NCI-H128 (cell line): ENCODE results near the gene SCAF4.

ENCODE experiments used
- DNase-seq: peaks from one replicate; lab custom pipeline; 2025; ENCODE audit not compliant: unreplicated experiment; lab: John Stamatoyannopoulos, UW

SCAF4 gene

DNA sequence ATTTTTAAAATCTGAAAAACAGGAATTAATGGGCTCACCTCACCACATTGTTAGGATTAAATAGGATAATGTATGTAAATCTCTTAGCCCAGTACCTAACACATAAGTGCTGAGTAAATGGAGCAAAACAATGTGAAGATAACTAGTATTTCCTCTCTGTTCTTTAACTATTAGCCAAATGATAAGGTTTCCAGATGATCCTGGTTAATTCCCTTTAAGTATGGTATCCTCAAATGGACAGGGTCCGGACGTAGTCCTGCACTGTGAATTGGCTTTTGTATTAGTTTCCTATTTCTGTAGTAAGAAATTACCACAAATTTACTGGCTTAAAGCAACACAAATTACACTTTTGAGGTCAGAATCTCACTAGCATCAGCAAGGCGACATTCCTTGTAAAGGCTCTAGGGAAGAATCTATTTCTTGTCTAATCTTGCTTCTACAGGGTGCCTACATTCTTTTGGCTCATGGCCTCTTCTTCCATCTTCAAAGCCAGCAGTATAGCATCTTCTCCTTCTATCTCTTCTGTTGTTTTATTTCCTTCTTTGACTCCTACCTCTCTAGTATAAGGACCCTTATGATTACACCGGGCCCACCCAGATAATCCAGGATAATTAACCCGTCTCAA, 17.1 kb downstream of the SCAF4 start:
- no peak for DNase-seq

DNA sequence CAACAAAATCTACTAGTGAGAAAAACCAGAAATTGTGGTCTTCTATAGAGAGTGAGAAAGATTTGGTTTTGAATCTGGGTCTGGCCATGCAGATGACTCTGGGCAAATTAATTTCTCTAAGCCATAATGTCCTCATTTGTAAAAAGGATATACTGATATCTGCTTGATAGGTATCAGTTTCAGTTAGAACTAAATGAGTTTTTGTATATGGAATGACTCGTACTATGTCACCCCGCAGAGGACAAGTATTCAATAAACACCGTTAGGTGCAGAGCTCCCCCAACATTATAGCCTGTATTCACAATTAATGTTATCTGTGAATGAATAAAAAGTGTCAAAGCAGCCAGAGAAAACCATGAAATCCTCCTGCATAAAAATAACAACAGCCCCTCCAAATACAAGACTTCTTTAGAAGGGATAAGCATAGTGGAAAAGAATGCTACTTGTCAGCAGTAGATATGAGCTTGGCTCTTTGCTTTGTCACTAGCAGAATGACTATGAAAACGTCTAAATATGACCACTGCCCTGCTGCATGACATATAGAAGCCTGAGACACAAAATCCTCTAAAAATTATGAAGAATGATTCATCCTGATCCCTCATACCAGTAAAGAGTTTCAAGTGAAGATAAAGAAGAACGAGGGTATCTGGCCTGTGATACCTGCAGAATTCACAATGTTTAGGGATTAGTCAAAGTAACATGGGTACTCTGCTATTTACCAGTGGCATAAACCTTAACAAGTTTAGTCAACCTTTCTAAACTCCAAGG, 17.8 kb downstream of the SCAF4 start:
- DNase-seq = no peak

DNA sequence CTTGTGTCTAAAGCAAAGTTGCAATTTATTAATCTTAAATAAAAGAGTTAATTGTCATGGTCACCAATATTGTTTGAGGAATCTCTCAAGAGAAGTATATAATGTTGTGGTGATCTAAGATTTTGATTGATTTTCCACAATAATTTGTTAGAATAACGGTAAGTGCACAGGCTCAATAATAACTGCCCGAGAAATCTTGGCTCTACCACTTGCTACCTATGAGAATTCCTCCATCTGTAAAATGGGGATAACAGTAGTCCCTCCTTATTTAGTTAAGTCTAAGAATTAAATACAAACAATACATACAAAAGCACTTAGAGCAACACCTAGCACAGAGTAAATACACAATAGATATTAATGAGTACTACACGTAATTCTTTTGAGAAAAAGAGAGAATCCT, 18.8 kb downstream of the SCAF4 start:
- no peak for DNase-seq

DNA sequence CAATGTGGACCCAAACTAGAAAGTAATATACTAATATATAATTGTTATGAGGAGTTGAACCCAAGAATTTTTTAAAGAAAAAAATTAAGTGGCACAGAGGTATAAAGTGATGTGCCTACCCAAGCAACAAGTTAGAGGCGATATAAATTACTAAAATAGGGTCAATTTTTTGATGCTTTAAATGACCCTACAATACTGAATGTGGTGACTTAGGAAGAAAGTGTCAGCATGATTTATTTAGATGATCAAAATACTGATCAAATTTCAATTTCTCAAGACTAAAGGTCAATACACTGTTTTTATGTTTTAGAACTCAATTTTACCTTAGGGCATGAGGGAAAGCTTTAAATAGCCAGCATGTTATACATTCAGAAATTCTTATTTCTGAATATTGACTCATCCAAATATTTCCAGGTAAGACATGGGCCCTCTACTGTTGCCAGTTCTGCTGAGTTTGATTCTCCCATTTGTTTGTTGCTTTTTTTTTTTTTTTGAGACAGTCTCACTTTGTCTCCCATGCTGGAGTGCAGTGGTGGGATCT, 20.1 kb downstream of the SCAF4 start:
- DNase-seq = no peak

DNA sequence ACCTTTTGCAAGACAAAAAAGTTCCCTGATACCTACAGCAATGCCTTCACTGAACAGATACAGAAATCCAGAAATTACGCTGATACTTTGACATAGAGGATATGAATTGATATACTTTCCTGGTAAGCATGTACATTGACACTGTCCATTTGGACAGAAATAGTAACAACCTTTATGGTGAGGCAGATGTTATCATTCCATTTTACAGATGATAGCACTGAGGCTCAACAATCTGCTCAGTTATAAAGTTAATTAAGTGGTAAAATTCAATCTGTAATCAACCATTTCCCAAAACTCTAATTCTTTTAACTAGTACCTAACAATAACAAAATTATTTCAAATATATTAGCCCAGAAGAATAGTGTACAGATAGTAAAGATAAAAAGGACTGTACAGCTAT, 20.6 kb downstream of the SCAF4 start:
- DNase-seq = no peak

DNA sequence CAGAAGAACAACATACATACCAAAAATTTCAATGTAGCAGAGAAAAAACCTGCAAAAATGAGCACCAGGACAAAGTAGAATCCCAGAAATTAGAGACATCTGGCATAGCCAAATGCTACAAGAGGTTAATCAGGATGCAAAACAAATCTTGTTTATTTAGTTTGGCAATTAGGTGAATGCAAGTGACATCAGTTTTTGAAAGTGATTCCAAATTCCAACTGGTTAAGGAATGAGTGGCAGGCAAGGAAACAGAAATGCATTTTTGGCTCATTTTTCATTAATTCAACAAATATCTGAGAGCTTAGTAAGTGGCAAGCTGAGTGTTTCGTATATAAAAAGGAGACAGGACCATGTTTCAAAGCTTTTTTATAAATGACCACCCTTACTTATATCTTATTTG, 21.3 kb downstream of the SCAF4 start:
- DNase-seq = no peak

DNA sequence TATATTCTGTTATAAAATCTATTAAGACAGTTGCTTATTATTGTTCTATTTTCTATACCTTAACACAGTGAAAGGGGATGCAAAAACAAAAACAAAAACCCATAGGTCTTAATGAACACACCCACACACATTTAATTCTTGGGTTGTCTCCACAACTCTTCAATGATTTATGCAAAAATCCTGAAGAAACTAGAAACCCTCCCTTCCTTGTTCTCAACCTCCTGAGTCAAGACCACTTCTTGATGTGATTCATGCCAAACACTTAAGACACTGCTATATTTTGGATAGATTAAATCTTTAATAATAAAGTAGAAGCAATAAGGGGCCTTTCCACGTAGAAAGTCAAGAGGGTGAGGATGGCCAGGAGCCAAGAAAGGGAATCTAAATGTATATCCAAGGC, 23.4 kb downstream of the SCAF4 start:
- no peak for DNase-seq

DNA sequence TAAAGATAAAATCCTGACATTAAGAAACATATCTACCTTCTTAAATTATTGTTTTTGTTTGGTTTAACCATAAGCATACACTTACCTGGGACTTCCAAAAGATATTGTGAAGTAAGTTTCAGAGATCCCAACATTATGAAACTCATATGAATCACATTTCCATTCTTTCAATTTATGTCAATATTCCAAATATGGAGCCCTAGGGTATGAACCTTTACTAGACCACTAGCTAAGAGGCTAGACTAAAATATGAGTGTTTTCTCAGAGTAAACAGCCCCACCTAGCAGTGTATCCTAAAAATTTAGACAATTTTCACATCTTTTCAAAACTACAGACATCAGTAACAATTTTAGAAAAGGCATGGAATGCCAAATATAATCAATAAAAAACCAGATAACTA, 24.4 kb downstream of the SCAF4 start:
- DNase-seq = no peak

DNA sequence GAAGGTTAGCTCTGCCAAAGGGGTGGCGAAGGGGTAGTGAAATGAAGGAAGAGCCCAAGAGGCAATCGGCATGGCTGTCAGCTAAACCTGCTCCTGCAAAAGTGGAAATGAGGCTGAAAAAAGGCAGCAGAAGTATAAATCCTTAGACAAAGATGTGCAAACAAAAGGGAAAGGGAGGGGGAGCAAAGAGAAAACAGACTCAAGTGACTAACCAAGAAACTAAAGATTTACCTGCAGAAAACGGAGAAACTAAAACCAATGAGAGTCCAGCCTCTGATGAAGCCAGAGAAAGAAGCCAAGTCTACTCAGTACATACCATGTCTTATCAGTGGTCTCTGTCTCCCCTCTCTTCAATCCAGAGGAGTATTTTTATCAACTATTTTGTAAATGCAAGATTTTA, 25.4 kb downstream of the SCAF4 start:
- DNase-seq = no peak

DNA sequence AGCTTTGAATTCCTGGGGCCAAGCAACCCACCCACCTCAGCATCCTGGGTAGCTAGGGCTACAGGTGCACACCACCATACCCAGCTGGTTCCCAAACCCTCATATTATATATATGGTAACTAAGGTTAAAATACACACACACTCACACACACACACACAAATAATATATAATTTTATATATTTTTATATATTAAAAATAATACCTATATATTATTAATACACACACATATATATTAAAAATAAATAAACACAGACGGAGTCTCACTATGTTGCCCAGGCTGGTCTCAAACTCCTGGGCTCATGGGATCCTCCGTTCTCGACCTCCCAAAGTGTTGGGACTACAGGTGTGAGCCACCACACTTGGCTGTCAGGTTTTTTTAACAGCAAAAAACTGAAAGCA, 31.9 kb downstream of the SCAF4 start:
- no peak for DNase-seq

DNA sequence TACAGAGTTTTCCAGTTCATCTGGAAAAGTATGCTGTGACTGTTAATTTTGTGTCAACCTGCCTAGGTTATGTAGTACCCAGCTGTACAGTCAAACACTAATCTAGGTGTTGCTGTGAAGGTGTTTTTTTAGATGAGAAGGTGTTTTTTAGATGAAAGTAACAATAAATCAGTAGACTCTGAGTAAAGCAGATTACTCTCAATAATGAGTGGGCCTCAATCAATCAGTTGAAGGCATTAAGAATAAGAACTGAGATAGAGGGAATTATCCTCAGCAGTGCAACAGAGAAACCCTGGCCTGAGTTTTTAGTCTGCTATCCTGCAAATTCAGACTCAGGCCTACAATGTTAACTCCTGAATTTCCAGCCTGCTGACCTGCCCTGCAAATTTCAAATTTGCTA, 33.5 kb downstream of the SCAF4 start:
- no peak for DNase-seq

DNA sequence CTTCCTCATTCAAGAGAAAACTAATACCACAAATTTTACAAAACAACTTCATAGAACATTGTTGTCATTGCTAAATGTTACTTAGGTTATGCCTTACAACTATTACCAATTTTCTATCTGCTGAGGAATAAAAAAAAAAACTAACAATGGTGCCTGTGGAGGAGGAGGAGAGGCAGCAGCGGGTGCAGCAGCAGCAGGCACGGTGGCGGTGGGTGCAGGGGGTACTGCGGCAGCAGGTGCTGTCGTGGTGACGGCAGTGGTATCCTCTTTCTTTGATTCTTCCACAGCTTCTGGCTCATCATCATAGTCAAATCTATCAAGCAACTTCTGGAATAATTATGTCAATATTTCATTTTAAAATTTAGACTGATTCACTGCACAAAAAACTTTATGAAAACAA, 35.5 kb downstream of the SCAF4 start:
- DNase-seq = no peak

DNA sequence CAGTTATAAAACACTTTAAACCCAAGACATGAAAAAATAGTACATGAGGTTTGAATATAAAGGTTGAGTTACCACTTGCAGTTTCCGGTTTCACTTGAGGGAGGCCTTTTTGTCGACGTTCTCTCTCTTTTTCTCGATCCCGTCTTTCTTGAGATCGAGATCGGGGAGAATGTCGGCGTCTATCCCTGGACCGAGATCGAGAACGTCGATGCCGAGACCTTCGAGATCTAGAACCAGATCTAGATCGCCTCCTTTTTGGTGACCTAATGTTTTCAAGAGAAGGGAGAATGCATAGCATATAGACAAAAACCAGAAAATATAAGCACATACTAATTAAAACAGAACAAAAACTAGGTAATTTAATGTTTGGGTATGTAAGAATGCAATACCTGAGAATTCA, 38.7 kb downstream of the SCAF4 start:
- no peak for DNase-seq

DNA sequence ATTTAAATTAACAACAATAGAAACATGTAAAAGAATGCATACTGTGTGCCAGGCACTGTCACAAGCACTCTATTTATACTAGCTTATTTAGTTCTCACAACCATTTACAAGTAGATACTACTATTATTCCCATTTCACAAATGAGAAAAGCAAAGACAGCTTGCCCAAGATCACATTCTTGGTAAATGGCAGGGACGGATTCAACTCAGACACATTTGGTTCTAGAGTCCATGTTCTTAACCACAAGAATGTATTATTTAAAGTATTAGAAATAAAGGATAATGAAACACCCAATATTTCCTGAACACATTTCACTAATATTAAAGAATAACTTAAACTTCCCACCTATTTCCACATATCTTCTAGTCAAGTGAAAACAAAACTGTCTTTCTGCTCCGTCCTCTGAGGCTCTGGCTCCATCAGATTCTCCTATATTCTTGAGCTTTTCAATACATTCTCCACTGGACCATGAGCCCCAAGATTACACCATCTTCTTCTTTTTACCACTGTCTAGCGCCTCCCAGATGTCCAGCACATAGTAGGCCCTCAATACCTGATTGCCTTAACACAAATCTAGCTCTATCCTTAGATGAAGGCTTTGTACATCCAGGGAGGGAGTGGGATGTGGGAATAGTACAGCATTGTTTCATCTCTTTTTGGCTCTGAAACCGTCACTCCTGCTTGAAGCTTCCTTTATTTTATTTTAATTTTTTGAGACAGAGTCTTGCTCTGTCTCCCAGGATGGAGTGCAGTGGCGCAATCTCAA, 43.1 kb downstream of the SCAF4 start:
- no peak for DNase-seq

DNA sequence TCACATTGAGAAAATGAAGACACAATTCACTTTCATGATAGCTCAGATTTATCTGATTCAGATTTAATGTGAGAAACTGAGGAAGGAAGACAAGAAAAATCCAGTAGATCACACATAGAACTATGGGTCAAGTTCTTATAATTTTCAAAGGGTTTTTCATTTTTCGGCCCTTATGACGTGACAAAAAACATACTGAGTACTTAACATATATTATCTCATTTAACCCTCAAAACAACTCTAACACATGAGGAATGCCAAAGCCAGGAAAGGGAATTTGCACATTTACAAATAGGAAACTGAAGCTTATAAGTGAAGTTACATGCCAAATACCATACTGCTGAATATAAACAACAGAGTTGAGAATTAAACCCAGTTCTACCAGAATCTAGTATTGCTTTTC, 44.8 kb downstream of the SCAF4 start:
- no peak for DNase-seq

DNA sequence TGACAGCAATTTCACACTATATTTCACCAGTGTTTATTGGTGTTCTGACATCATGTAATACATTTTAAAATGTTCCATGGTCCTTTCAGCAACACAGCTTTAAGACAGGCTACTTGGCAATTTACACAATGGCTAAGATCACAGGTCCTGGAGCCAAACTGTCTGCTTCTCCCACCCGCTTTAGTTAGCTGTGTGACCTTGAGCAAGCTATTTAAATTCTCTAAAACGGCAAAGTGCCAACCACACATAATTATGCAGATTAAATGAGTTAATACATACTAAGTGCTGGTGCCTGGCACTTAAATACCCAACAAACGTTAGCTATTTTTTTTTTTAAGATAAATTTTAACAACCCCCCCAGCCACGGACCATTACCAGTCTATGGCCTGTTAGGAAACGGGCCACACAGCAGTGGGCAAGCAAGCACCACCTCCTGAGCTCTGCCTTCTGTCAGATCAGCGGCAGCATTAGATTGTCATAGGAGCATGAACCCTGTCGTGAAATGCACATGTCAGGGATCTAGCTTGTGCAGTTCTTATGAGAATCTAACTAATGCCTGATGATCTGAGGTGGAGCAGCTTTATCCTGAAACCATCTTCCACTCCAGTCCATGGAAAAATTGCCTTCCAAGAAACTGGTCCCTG, 45.5 kb downstream of the SCAF4 start:
- DNase-seq = no peak

DNA sequence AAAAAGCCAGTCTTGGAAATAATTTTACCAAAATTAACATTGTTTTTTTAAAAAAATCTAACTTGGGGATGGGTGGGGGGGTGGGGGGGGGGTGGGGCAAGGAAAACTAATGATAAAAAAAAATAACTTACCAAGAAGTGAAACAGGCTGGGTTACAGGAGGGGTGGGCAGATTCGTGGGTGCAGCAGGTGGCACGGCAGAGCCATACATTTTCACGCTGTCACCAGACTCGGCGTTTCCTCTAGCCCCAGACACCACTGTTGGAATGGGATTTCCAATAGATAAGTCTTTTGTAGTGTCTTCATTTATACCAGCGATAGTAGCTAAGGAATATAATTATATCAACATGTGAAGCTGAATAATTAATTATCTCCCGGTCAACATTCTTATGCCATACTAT, 47.0 kb downstream of the SCAF4 start:
- no peak for DNase-seq

DNA sequence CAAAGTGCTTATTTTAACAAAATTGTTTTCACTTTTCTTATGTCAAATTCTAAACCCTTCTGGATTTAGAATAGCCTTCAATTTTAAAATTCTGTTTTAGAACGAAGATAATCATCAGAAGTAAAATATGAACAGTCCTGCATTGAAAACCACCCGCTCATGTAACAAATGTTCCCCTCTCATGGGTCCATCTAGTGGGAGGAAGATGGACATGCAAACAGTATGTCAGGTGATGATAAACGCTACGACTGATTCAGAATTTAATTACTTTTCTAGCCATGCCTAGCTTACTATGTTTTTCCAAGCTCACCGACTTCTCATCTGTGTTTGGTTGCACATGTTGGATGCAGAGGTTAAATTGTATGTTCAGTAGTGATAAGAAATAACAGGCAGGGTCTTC, 48.9 kb downstream of the SCAF4 start:
- no peak for DNase-seq

DNA sequence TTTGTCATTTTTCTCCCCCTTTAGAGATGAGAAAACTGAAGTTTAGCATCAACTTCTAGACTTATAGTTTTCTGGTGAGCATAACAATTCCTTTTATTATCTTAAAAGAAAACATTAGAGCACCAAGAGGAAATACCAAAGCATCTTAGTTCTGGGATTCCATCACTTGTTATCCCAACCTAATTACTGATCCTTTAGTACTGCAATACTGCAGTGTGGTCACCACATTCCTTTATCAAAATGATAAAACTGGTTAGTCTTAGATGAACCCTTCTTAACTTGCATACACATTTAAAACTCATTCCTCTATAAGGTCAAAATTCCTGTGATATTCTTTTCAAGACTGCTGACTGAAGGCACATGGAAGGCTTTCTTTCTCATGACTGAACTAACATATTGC, 49.3 kb downstream of the SCAF4 start:
- no peak for DNase-seq

DNA sequence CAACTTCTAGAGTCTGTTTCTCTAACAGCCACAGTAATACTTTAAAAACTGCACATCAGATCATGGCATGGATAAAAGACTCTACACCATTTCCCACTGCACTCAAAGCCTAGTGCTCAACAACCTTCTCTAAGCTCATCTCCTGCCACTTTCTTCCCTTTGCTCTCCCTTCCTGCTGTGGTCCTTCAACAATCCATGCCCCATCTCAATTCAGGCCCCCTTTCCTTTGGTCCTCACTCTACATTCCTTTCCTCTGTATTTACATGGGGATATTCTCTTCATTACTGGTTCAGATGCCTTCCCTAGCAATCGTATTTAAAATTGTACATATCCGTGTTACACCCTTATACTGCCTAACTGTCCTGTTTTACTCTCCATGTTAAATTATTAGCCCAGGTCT, 53.4 kb downstream of the SCAF4 start:
- DNase-seq = no peak

DNA sequence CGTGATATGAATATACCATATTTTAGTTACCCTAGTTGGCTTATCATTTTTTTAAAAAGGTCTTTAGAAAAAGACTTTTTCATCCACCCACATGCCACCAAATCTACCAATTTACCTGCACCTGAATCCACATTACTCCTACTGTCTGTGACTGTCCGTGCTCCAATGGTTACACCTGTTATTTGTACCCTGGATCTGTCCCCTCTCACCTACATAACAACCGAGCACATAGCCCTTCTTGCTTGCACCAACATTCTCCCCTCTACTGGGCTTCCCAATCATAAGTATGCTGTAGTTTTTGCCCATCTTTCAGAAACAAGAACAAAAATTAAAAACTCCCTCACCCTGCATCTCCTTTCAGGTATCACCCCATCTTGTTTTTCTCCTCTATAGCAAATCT, 54.9 kb downstream of the SCAF4 start:
- no peak for DNase-seq

DNA sequence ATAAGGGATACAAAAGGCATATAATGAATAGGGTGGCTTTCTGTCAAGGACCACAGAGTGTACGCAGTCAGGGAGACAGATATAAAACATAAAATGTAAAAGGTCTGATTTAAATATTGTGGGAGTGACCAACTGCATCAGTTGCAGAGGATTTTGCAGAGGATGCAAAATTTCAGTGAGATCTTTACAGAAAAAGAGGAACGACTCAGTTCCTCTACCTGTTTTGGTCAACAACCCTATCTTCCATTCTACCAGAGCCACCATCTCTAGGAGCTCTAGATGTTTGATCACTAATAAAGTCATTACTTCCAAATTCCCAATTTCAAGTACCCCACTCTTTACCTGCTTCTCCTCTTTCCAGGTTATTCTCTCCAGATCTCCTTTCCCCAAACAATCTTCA, 56.0 kb downstream of the SCAF4 start:
- no peak for DNase-seq
